ENCODE data around the gene NR6A1.

The NR6A1 gene

GRCh38 chr9:124541824-124542223 lies 229.3 kb downstream of the NR6A1 start:
- Histone ChIP-seq H3K9me3 (ENCODE audit: control insufficient read depth, low read length) (no peaks in the 10 kb centered on the region), H3K4me3 (ENCODE audit: low read length) (no peak overlapping the region), H3K9ac (ENCODE audit: low read length) (no peak overlapping the region), H3K36me3 (ENCODE audit: control insufficient read depth, insufficient read depth, low read length) (no peaks in the 10 kb centered on the region), H3K4me1 (ENCODE audit: control insufficient read depth, insufficient read depth, low read length) (peaks cover 15% of the 10 kb centered on the region), H3K27me3 (ENCODE audit: control insufficient read depth, insufficient read depth, low read length) (no peaks in the 10 kb centered on the region)

GRCh38 chr9:124537926-124538325 lies 233.2 kb downstream of the NR6A1 start:
- no peak overlapping the region for H3K9ac ChIP-seq (ENCODE audit: low read length)
- H3K36me3 ChIP-seq (ENCODE audit: control insufficient read depth, insufficient read depth, low read length): no peaks in the 10 kb centered on the region
- H3K9me3 ChIP-seq (ENCODE audit: control insufficient read depth, low read length): no peaks in the 10 kb centered on the region
- peaks cover 19% of the 10 kb centered on the region for H3K4me1 ChIP-seq (ENCODE audit: control insufficient read depth, insufficient read depth, low read length)
- no peaks in the 10 kb centered on the region for H3K27me3 ChIP-seq (ENCODE audit: control insufficient read depth, insufficient read depth, low read length)
- no peak overlapping the region for H3K4me3 ChIP-seq (ENCODE audit: low read length)

DNA sequence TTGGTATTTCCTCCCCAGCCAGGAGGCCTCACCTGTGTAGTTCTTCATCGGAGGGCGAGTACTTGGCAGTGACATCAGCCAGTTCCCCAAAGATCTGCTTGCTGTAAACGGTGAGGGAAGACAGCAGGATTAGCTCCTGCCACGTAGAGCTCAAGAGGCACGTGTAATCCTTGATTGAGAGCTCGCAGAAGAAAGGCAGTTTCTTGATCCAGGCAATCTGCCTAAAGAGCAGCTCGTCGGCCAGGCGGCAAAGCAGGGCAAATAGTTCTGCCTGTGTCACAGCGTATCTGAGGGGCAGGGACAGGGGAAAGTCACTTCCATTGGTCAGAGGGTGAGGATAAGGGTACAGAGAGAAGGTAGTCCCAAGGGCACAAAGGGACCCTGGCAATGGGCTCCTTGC lies 235.3 kb downstream of the NR6A1 start:
- no peak overlapping the region for H3K9ac ChIP-seq (ENCODE audit: low read length)
- no peaks in the 10 kb centered on the region for H3K27me3 ChIP-seq (ENCODE audit: control insufficient read depth, insufficient read depth, low read length)
- no peak overlapping the region for H3K4me3 ChIP-seq (ENCODE audit: low read length)
- peaks cover 19% of the 10 kb centered on the region for H3K4me1 ChIP-seq (ENCODE audit: control insufficient read depth, insufficient read depth, low read length)
- H3K36me3 ChIP-seq (ENCODE audit: control insufficient read depth, insufficient read depth, low read length): no peaks in the 10 kb centered on the region
- no peaks in the 10 kb centered on the region for H3K9me3 ChIP-seq (ENCODE audit: control insufficient read depth, low read length)

- peaks cover 13% of the 10 kb centered on the region for H3K4me1 ChIP-seq (ENCODE audit: control insufficient read depth, insufficient read depth, low read length)
- no peak overlapping the region for H3K9ac ChIP-seq (ENCODE audit: low read length)
- H3K4me3 ChIP-seq (ENCODE audit: low read length): no peak overlapping the region
- H3K9me3 ChIP-seq (ENCODE audit: control insufficient read depth, low read length): no peaks in the 10 kb centered on the region
- H3K36me3 ChIP-seq (ENCODE audit: control insufficient read depth, insufficient read depth, low read length): no peaks in the 10 kb centered on the region
- H3K27me3 ChIP-seq (ENCODE audit: control insufficient read depth, insufficient read depth, low read length): no peaks in the 10 kb centered on the region
These were observed 238.2 kb downstream of the NR6A1 start for GRCh38 chr9:124532897-124533296.

DNA sequence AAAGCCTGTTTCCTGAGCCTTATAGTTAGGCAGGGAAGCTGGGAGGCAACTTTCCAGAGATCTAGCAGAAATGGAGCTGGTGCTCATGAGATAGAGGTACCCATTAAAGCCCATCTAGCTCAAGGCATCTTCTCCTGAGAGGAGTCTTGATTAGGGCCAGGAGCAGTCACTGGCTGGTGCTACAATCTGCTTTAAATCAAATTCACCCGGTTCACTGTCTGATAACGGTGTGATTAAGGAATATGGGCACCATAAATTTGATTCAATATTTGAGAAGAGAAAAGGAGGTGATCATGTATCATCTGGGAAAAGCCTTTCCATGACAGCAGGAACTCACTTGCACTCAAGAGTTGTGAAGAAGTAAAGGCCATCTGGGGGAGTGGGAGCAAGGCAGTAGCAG lies 240.0 kb downstream of the NR6A1 start:
- no peaks in the 10 kb centered on the region for H3K36me3 ChIP-seq (ENCODE audit: control insufficient read depth, insufficient read depth, low read length)
- no peak overlapping the region for H3K9ac ChIP-seq (ENCODE audit: low read length)
- H3K9me3 ChIP-seq (ENCODE audit: control insufficient read depth, low read length): no peaks in the 10 kb centered on the region
- no peaks in the 10 kb centered on the region for H3K27me3 ChIP-seq (ENCODE audit: control insufficient read depth, insufficient read depth, low read length)
- H3K4me1 ChIP-seq (ENCODE audit: control insufficient read depth, insufficient read depth, low read length): no peaks in the 10 kb centered on the region
- no peak overlapping the region for H3K4me3 ChIP-seq (ENCODE audit: low read length)

GRCh38 chr9:124530246-124530645 lies 240.9 kb downstream of the NR6A1 start:
- H3K9me3 ChIP-seq (ENCODE audit: control insufficient read depth, low read length): no peaks in the 10 kb centered on the region
- no peaks in the 10 kb centered on the region for H3K36me3 ChIP-seq (ENCODE audit: control insufficient read depth, insufficient read depth, low read length)
- no peaks in the 10 kb centered on the region for H3K27me3 ChIP-seq (ENCODE audit: control insufficient read depth, insufficient read depth, low read length)
- no peak overlapping the region for H3K4me3 ChIP-seq (ENCODE audit: low read length)
- H3K4me1 ChIP-seq (ENCODE audit: control insufficient read depth, insufficient read depth, low read length): no peaks in the 10 kb centered on the region
- no peak overlapping the region for H3K9ac ChIP-seq (ENCODE audit: low read length)

GRCh38 chr9:124527781-124528180 lies 243.3 kb downstream of the NR6A1 start:
- Histone ChIP-seq H3K9ac (ENCODE audit: low read length) (no peak overlapping the region), H3K9me3 (ENCODE audit: control insufficient read depth, low read length) (no peaks in the 10 kb centered on the region), H3K36me3 (ENCODE audit: control insufficient read depth, insufficient read depth, low read length) (no peaks in the 10 kb centered on the region), H3K27me3 (ENCODE audit: control insufficient read depth, insufficient read depth, low read length) (no peaks in the 10 kb centered on the region), H3K4me1 (ENCODE audit: control insufficient read depth, insufficient read depth, low read length) (no peaks in the 10 kb centered on the region), H3K4me3 (ENCODE audit: low read length) (no peak overlapping the region)

DNA sequence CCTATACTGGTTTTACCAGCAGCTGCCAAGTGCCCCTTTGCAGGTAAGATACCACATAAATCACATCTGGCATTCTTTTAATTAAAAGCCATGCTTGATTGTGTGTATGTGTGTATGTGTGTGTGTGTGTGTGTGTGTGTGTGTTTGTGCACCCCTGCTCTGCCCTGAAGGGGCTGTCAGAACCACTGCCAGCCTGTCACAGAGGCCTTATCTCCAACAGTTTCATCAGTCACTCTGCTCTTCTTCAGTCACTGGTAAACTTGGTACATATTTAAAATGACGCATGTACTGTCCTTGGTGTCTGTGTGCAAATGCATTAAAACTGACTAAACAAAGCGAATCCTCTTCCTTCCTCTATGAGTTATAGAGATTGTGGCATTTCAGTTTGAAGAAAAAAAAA lies 244.9 kb downstream of the NR6A1 start:
- Histone ChIP-seq H3K9ac (ENCODE audit: low read length) (no peak overlapping the region), H3K36me3 (ENCODE audit: control insufficient read depth, insufficient read depth, low read length) (no peaks in the 10 kb centered on the region), H3K9me3 (ENCODE audit: control insufficient read depth, low read length) (no peaks in the 10 kb centered on the region), H3K27me3 (ENCODE audit: control insufficient read depth, insufficient read depth, low read length) (no peaks in the 10 kb centered on the region), H3K4me1 (ENCODE audit: control insufficient read depth, insufficient read depth, low read length) (no peaks in the 10 kb centered on the region), H3K4me3 (ENCODE audit: low read length) (no peak overlapping the region)

DNA sequence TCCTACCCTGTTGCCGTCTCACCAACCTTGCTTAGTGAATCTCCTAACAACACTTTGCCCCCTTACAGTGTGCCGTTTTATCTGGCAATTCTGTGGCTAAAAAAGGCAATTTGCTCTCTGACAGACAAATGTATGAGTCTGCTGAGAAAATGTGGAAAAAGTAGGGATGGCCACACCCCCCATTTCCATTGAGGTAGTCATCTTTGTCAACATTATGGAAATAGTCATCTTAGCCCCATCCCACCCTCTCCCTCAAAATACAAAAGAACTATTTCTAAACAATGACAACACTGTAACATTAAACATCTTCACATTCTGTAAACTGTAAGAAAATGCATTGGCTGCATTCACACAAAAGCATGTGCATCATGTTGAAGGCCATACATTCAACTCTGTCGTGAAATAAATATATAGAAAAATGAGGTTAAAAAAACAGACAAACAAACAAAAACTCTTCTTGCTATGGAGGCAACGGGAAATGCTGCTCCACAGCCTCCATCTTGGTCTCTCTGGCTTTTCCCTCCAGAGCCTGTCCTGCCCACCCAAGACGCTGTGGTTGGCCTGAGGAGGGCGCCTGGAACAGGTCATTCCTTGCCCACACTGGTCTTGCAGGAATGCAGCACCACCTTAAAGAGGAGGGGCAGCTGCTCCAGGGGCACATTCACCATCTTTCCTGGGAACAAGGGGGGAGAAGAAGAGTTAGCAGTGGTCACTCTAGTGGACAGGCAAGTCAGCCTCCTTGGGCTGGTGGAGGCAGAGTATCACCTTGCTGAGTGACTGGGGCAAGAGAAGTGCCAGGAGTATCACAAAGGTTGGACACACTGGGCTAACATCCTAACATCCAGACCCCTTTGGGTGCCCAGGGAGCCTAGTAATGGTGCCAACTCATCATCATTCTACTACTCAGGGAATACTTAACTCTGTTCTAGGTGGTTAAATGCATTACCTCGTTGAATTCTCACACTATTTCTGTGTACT lies 248.7 kb downstream of the NR6A1 start:
- no peak overlapping the region for H3K4me3 ChIP-seq (ENCODE audit: low read length)
- H3K4me1 ChIP-seq (ENCODE audit: control insufficient read depth, insufficient read depth, low read length): no peaks in the 10 kb centered on the region
- no peaks in the 10 kb centered on the region for H3K9me3 ChIP-seq (ENCODE audit: control insufficient read depth, low read length)
- no peak overlapping the region for H3K9ac ChIP-seq (ENCODE audit: low read length)
- no peaks in the 10 kb centered on the region for H3K27me3 ChIP-seq (ENCODE audit: control insufficient read depth, insufficient read depth, low read length)
- no peaks in the 10 kb centered on the region for H3K36me3 ChIP-seq (ENCODE audit: control insufficient read depth, insufficient read depth, low read length)

DNA sequence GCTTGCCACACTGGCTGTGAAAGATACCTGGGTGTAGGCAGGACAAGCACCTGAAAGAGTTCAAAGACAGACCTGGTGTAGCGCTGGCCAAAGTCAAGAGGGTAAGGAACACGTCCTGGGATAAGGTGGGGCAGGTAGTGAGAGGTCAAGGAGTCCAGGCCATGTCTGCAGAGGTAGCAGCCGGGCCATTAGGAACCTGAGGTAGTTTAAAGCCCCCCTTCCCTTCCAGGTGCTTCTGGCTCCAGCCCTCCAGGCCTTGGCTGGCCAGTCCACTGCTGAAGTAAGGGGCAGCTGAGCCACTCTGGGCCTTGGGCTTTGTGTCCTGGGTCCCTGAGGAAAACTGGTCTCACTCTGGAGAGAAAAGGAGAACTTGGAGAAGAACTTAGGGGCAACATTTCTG lies 250.0 kb downstream of the NR6A1 start:
- H3K4me1 ChIP-seq (ENCODE audit: control insufficient read depth, insufficient read depth, low read length): no peaks in the 10 kb centered on the region
- no peaks in the 10 kb centered on the region for H3K27me3 ChIP-seq (ENCODE audit: control insufficient read depth, insufficient read depth, low read length)
- no peak overlapping the region for H3K4me3 ChIP-seq (ENCODE audit: low read length)
- no peak overlapping the region for H3K9ac ChIP-seq (ENCODE audit: low read length)
- no peaks in the 10 kb centered on the region for H3K9me3 ChIP-seq (ENCODE audit: control insufficient read depth, low read length)
- H3K36me3 ChIP-seq (ENCODE audit: control insufficient read depth, insufficient read depth, low read length): no peaks in the 10 kb centered on the region

DNA sequence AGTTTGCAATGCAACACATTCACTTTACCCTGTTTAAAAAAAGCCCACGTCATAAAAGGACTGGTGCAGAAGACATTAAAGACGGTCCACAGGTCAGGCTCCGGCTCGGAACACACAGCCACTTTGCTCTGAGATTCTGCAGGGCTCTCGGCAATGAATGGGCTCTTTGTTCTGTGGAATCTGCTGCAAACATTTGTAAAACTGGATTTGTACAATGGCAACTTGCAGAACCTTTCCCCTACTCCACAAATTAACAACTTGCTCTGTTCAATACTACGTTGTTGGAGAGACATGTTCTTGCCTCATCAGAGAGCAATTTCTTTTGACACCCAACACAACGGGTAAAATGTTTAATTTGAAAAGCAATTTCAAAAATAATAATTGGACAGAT lies 250.9 kb downstream of the NR6A1 start:
- no peak overlapping the region for H3K4me3 ChIP-seq (ENCODE audit: low read length)

GRCh38 chr9:124518116-124518515 lies 253.0 kb downstream of the NR6A1 start:
- Histone ChIP-seq H3K9ac (ENCODE audit: low read length) (no peak overlapping the region), H3K4me1 (ENCODE audit: control insufficient read depth, insufficient read depth, low read length) (no peaks in the 10 kb centered on the region), H3K9me3 (ENCODE audit: control insufficient read depth, low read length) (no peaks in the 10 kb centered on the region), H3K4me3 (ENCODE audit: low read length) (no peak overlapping the region), H3K36me3 (ENCODE audit: control insufficient read depth, insufficient read depth, low read length) (no peaks in the 10 kb centered on the region), H3K27me3 (ENCODE audit: control insufficient read depth, insufficient read depth, low read length) (peaks cover 7% of the 10 kb centered on the region)

More for the DNA sequence above, 250.9 kb downstream of the NR6A1 start:
- no peaks in the 10 kb centered on the region for H3K27me3 ChIP-seq (ENCODE audit: control insufficient read depth, insufficient read depth, low read length)
- no peak overlapping the region for H3K9ac ChIP-seq (ENCODE audit: low read length)
- no peaks in the 10 kb centered on the region for H3K4me1 ChIP-seq (ENCODE audit: control insufficient read depth, insufficient read depth, low read length)
- H3K9me3 ChIP-seq (ENCODE audit: control insufficient read depth, low read length): no peaks in the 10 kb centered on the region
- no peaks in the 10 kb centered on the region for H3K36me3 ChIP-seq (ENCODE audit: control insufficient read depth, insufficient read depth, low read length)

Data from mucosa of stomach (tissue), 1 donor.